NCI-H446 (cell line): ENCODE results near the gene FBP2.

Source experiments
- DNase-seq, 2 experiments: peaks; one replicate each; lab custom pipeline; 2025; lab: John Stamatoyannopoulos, UW

FBP2 gene

DNA sequence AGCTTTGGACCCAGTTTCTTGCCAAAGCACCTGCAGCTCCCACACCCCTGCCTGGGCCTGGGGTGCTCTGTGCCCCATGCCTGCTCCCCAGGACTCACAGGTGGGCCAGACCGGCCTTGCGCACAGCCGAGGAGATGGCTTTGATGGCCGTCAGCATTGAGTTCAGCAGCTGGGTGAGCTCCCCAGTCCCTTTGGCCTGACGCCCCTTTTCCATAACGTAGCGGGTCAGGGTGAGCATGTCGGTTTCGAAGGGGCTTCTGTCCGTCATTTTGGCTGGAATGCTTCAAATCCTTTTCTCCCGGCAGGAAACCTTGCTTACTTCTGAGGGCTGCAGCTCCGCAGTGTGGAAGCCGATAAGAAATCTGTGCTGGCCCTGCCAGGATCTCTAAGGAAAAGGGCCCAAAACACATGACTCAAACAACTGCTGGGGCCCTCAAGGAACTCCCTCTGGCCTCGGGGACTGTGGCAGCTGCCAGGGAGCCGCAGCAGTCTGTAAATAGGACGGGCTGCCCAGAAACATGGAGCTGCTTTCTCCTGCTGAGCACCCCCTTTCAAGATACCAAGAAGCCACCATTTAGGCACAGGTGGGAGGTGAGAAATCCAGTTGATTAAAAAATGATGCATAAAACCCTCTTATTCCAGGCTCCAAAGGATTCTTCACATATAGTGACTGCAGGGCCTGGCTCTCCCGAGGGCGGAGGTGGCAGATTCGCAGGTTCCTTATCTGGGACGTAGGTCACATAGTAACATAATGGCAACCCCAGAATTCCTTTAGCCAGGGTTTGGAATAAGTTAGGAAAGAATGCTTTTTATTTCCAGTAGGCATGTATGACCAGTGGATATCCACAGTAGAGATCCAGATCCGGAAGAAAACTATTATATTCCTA is at the start of gene FBP2:
TSS of gene FBP2 (minus strand) at position 366 of the 887 bp plus-strand sequence. CDS start at position 268, 98 bp downstream.
- no peak for DNase-seq

GRCh38 chr9:94643176-94643575 is 49.6 kb upstream of the FBP2 start:
- no peak for DNase-seq

GRCh38 chr9:94642501-94642900 is 48.9 kb upstream of the FBP2 start:
- no peak for DNase-seq

DNA sequence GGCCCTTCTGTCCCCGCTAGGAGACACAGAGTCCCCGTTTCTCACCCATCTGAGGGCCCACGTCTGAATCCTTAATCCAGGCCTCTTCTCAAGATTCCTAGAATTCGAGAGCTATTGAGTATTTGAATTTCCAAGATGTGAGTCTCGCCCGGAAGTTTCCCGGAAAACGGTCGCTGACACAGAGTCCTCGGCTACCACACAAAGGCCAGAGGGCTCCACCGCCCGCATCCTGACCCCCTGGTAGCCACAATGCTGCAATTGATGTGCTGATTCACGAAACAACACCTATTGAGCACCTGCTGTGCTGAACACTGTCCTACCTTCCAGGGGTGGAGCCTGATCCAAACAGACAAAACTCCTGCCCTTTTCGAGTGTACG is 46.4 kb upstream of the FBP2 start:
- DNase-seq, result no peak

GRCh38 chr9:94639061-94639998 is 45.7 kb upstream of the FBP2 start, which contains the start of gene FBP1:
TSS of gene FBP1 (minus strand) at chr9:94639518. CDS start at chr9:94639310, 208 bp downstream.
- no peak for DNase-seq

DNA sequence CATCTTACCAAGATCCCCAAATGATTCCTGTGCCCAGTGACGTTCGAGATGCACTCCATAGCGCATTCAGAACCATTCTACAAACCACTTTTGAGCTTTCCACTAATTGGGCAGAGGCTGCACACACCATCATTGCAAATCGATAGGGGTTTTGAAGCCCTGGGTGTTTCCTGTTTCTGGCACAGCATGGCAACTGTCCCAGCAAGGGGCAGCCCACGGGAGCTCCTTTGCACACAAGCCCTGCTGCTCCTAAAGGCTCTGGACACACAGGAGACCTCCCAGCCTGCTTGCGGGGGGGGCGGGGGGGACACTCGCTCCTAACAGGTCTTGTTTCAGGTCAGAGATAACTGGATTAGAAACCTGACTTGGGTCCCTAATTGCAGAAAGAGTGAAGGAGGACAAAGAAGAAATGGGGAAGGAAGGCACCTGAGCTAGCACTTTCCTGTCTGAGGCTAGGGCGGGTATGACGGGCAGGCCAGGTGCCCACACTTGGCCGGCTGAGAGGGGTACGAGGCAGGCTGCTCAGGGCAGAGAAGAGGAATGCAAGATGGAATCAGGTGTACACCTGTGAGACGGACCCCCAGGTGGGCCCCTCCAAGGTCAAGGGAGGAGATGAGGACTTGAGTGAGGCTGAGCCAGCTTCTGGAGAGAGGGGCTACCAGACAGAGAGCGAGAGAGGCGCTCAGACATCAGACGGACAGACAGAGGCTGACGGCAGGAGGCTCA is 44.9 kb upstream of the FBP2 start:
- DNase-seq, result no peak

GRCh38 chr9:94632737-94633136 is 39.1 kb upstream of the FBP2 start:
- DNase-seq, result no peak

- DNase-seq, result no peak
Observed at GRCh38 chr9:94631599-94631998, 38.0 kb upstream of the FBP2 start.

DNA sequence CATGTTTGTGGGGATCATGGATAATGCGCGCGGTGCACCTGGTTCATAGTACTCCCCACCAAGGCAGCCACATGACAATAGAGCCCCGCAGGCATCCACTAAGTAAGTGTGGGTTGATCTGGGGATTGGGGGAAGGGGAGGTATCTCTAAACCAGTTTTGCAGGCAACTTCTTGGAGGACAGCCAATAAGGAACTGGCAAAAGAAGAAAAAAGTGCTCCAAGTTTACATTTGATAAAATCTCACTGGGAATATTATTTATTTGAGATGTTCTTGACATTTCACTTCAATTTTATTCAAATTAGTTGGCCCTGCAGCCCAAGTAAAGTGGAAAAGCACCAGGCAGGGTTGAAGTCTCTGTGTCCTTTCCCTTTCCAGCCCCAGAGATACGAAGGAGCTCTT is 37.2 kb upstream of the FBP2 start:
- no peak for DNase-seq

GRCh38 chr9:94630281-94630680 is 36.7 kb upstream of the FBP2 start:
- DNase-seq, result no peak

DNA sequence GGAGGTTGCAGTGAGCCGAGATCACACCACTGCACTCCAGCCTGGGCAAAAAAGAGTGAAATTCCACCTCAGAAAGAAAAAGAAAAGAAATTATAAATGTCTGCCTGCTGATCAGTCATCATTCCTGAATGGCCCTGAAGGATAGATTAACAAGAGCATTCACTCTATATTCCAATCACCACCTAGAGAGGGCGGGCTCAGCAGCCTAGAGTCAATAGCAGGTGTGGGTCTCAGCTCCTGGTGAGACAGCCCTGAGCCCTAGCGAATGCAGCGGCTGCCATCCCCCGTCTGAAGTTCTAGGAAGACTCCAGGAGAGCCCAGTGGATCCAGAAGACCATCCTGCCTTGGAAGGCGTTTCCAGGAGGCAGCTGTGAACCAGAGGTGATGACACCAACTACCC is 33.7 kb upstream of the FBP2 start:
- no peak for DNase-seq

DNA sequence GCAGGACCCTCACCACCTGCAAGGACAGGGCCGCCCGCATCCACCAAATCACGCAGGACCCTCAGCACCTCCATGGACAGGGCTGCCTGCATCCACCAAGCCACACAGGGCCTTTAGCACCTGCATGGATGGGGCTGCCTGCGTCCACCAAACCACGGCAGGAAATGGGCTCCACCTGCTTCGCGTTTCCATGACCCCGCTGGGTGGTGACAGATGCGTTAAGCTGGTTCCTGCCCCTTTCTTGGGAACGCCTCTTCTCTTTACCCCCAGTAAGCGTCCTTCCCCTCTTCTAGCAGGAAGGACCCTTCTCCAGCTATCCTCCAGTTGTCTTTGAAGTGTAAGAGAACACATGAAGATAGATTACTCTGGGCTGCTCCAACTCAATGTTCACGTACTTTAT is 32.2 kb upstream of the FBP2 start:
- no peak for DNase-seq

GRCh38 chr9:94624629-94625028 is 31.0 kb upstream of the FBP2 start:
- no peak for DNase-seq

- no peak for DNase-seq
Observed at GRCh38 chr9:94623253-94623652, 29.6 kb upstream of the FBP2 start.

- DNase-seq, result no peak
Observed at GRCh38 chr9:94622087-94622800, 28.6 kb upstream of the FBP2 start.

- no peak for DNase-seq
Observed at GRCh38 chr9:94619026-94619425, 25.4 kb upstream of the FBP2 start.

- DNase-seq, result no peak
Observed at GRCh38 chr9:94613003-94613402, 19.4 kb upstream of the FBP2 start.

GRCh38 chr9:94612071-94612470 is 18.4 kb upstream of the FBP2 start:
- no peak for DNase-seq

GRCh38 chr9:94611638-94612068 is 18.0 kb upstream of the FBP2 start:
- DNase-seq, result no peak

DNA sequence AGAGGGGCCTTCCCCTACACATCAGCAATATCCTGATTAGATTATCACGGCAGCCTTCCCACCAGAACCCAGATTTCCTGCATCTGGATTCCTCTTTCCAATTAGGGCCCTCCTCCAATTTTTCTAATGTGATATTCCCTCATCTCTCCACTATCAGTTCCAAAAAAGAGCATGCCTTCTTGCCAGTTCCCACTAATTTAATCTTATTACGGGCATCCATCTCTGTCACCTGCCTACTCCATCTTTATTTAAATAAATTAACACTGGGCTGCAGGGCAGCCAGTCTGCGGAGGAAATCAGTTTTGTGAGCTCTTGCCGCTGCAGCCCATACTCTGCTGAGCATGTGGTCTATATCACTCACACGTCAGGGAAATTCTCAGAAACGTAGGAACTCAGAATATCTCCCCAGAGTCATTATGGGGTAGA is 16.6 kb upstream of the FBP2 start:
- DNase-seq, result no peak

DNA sequence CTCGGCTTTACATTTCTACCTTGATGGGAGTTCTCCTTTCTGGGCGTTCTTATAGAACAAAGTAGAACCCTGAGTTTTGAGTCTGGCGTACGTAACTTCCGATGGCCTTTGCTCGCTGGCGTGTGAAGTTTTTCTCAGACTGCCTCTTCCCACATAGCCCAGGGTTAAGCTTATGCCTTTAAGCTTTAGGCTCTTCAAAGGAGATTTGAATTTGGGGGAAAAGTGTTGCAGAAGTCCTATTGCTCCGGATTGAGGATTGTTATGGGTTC is 13.7 kb upstream of the FBP2 start:
- no peak for DNase-seq
